Dermis microvascular lymphatic vessel endothelial cell (primary cell): Measurements from ENCODE around the gene OR52D1. TPM values are rescaled to one million over a fixed set of nuclear protein-coding genes. Genes with fewer than 3 reads are reported as not detected.

Experiments used
- DNase-seq, 2 donors: peaks; one replicate each; pipeline versions ENCODE4 v3.0.0 to v3.0.0-alpha.2; 2010; ENCODE audit warnings: low read depth in 2 of 2
- total RNA-seq: library from RNA; depleted of rRNA; stranded (reverse); fragments of >200 nt; gene quantifications from 2 replicates; pipeline ENCODE4 v1.2.1, GENCODE V29; 2014

Gene OR52D1
- total RNA-seq, 1 donor from 2014 or later: not detected

DNA sequence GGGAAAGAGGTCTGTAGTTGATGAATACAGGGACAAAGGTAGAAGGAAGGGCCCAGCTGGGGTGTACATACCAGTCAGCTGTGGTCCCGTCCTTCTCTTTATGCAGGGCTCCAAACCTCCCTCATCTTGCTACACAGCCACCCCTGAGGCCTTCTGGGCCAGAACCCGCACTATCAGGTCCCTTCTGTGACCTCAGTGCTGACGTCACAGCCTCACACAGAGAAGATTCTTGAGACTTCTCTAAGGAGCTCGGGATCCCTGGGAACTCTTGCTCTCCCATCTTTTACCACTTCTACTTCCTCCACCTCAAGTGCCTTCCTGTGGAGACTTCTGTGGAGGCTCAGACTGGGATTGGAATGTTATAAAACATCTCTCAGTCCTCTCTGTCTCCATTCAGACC, 21.3 kb downstream of the OR52D1 start, which contains the start of gene UBQLN3:
UBQLN3 (minus strand) TSS at position 155 of the 400 bp plus-strand sequence. CDS start 399 bp downstream, outside the sequence.
- no peak for DNase-seq

DNA sequence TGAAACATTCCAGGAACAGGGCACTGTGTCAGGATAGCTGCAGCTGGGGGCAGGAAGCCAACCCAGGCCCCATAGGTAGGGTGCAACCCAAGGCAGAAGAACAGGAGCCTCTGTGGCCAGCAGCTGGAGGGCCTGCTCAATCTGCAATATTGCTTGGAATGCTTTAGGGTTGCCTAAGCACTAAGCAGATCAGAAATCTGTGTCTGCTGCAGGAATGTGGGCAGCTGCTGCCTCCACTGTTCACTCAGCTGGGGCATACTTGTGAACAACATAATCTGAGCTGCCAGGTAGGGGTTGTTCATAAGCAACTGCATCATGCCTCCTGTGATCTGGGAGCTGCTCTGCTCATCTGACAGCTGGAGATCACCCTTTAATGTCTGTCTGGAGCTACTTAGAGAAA, 26.4 kb downstream of the OR52D1 start:
- DNase-seq: no peak

DNA sequence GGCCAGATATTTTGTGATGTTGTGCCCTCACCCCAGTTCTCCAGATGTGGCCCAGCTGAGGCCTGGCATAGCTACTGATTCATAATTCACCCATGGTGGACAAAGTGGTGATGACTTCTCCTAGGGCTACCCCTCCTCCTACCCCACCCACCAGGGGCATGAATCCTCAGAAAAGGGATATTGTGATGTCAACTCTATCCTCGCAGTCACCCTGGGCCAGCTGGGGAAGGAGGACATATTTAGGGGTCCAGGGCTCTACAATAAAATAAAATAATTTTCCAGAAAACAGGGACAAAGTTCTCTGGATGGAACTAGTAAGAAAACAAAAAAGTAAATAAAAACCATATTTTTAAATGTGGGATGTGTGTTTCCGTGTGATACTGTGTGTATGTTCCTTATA, 28.1 kb downstream of the OR52D1 start, which contains the start of gene UBQLNL:
UBQLNL (minus strand) TSS at position 101 of the 400 bp plus-strand sequence. CDS start 258 bp downstream, outside the sequence.
- no peak for DNase-seq

DNA sequence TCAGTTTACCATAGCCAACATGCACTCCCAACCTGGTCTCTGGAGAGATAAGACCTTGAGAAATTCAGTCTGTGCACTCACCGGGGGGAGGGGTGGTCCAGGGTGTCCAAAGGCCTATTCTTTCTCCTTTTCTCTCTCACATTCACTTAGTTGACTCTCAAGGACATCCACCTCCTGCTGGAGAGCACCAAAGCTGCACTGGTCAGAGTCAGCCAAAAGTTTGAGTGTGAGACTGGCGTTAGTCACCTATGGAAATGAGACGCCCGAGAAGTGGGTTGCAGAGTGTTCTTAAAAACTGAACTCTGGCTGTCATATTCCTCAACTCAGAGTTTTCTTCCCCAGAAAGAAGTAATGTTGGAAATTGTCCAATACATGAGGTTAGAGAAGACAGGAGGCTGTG, 33.1 kb downstream of the OR52D1 start:
- no peak for DNase-seq

DNA sequence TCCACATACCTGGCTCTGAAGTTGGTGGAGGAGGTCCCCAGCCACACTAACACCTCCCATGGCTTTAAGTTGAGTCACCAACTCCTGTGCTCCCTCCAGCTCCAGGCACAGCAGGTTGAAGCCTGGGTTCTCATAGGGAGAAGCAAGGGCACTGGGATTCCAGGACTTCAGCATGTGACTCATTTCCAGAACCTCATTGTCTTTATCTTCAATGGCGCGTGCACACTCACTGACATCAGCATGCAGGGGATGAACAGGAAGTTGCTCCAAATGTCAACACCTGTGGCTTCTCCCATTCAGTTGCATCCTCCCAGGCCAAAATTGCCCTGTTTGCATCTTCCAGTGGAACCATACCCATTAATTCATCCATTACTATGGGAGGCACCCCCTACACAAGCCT, 33.8 kb downstream of the OR52D1 start:
- peak in 1 of 2 donors; percentile 3 for DNase-seq

DNA sequence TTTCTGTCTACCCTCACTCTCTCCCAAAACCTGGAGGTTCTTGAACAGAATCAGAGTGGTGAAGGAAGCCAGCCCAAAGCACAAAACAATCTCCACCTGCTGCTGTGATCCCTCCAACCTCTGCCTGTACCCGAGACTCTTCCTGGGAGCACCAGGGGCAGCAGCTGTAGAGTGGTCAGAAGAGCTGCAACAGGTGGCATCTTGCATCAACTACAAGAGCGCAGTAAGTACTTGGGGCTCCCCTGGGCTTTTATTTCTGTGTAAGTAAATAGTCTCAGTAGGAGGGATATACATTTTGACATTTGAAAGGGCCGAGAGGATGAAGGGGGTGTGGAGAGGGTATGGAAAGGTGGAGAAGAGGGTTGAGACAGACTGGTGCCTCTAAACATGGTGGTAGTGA, 36.3 kb downstream of the OR52D1 start:
- DNase-seq: no peak

DNA sequence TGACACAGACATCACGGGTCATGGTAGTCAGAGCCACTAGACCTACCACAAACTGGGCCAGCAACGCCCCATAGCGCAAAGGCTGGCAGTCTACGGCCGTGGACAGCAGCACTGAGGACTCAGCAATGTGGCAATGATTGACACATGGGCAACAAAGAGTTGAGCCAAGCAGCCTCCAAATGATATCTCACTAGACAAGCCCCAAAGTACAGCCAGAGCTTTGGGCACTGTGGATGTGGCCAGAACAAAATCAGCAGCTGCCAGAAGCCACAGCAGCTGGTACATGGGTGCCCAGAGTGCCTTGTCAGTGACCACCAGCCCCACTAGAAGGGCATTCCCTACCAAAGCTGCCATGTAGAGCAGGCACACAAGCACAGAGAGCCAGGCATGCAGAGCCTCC, 39.2 kb downstream of the OR52D1 start:
- no peak for DNase-seq

DNA sequence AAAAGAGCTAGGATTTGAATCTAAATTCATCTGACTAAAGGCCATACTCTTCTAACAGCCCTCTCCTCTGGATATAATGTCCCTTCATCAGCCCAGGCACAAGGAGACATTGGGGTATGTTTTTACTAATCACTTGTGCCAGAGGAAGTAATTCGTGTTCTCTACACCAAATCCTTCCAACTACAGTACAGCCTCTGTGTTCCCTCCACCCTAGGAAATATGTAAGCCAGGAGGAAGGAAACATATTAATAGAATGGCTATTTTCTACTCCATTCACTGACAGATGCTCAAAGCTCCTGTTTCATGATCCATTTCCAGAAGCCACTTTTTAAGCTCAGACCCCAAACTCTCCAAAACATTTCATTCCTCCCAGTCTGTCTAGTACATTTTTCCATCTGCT, 40.0 kb downstream of the OR52D1 start:
- DNase-seq: no peak

DNA sequence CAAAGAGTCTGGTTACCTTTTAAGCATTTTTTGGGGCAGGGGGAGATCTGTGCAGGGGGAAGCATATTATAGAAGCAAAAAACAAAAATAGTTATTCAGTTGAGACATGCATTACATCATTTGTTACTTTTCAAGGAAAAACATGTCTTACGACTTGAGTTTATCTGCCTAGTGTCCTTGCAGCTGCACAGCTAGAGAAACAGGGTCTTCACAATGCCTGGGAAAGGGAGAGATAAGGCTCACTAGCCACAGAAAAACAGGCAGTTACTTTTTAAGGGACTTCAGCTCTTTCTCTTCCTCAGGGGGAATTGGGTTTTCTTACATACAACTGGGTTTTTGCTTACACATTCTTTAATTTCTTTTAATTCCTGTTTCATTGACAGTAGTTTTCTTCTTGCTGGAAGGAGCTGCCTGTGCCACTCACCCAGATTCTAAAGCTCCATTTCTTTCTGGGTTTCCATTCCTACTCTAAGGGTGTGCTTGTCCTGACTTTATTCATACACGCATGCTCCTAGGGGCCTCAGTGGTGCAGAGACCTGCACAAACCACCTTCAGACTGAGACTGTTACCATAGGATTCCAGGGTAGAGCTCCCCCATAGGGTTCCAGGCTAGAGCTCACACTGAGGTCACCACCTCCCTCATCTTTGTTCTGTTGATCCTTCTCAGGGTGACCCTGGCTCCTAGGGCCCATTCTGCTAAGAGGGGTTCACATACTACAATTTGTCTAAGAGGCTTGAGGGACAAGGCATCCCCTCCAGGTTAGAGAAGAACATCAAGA, 42.8 kb downstream of the OR52D1 start:
- DNase-seq: no peak

DNA sequence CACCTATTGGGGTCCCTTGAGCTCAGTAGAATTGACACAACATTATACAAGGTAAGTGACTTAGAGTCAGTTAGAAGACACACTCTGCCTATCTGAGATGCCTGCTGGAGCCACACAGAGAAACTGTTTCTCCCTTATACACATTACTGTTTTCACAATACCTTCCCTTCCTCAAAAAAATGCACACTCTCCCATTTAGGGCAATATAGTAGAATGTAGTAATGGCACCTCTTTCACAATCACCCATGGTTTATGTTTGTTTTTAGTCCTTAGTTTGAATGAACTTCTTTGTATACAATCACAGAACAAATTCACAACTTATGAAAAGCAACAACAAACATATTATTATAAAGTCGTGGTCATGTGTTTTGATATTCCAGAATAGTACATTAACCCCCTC, 45.6 kb downstream of the OR52D1 start:
- no peak for DNase-seq

DNA sequence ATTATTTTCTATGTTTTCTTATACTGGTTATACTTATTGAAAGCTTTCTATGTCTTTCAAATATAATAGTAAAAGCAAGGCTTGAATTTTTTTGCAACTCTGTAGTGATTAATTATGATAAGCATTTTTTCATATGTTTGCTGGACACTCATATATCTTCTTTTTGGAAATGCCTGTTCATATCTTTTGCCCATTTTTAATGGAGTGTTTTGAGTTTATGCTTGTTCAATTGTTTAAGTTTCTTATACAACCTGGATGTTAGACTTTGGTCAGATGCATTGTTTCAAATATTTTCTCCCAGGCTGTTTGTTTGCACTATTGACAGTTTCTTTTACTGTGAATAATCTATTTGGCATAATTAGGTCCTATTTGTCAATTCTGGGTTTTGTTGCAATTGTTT, 48.0 kb downstream of the OR52D1 start:
- no peak for DNase-seq

Other genes with a start within 250 kb of the OR52D1 start
- gene HBG1, start 238.8 kb upstream of the OR52D1 start, total RNA-seq: not detected in 2 replicates
- not detected in 2 replicates for gene HBG2, start 233.9 kb upstream of the OR52D1 start, total RNA-seq
- not detected in 2 replicates for gene HBE1, start 218.7 kb upstream of the OR52D1 start, total RNA-seq
- not detected in 2 replicates for gene OR51B4, start 186.7 kb upstream of the OR52D1 start, total RNA-seq
- not detected in 2 replicates for gene OR51B2, start 164.4 kb upstream of the OR52D1 start, total RNA-seq
- not detected in 2 replicates for gene OR51B5, start 145.2 kb upstream of the OR52D1 start, total RNA-seq
- gene OR51B6, start 137.2 kb upstream of the OR52D1 start, total RNA-seq: not detected in 2 replicates
- not detected in 2 replicates for gene OR51M1, start 104.9 kb upstream of the OR52D1 start, total RNA-seq
- gene OR51Q1, start 66.6 kb upstream of the OR52D1 start, total RNA-seq: not detected in 2 replicates
- gene OR51I1, start 47.2 kb upstream of the OR52D1 start, total RNA-seq: 0.13 TPM in 1 of 2 replicates, not detected in the other
- gene OR51I2, start 39.4 kb upstream of the OR52D1 start, total RNA-seq: not detected in 2 replicates
- gene UBQLN3, start 21.3 kb downstream of the OR52D1 start, total RNA-seq: not detected in 2 replicates
- gene UBQLNL, start 28.0 kb downstream of the OR52D1 start, total RNA-seq: not detected in 2 replicates
- 0.13 TPM in 2 replicates for gene OR52H1, start 59.9 kb downstream of the OR52D1 start, total RNA-seq
- gene OR52B6, start 92.2 kb downstream of the OR52D1 start, total RNA-seq: not detected in 2 replicates
- gene TRIM6, start 108.0 kb downstream of the OR52D1 start, total RNA-seq: 0.38 and 3.9 TPM in 2 replicates
- gene TRIM34, start 136.3 kb downstream of the OR52D1 start, total RNA-seq: 8.0 and 8.1 TPM in 2 replicates
- gene TRIM5, start 196.4 kb downstream of the OR52D1 start, total RNA-seq: 44.7 and 59.7 TPM in 2 replicates
- gene TRIM22, start 201.1 kb downstream of the OR52D1 start, total RNA-seq: 60.6 and 85.6 TPM in 2 replicates
- gene OR56B1, start 247.8 kb downstream of the OR52D1 start, total RNA-seq: not detected in 2 replicates